HFFc6 (cell line): Measurements from ENCODE around the gene MAFF. TPM values are rescaled to one million over a fixed set of nuclear protein-coding genes. Genes with fewer than 3 reads are reported as not detected.
A peak's percentile ranks its signal among the peaks of the same experiment; 100 is the strongest.

Source experiments
- DNase-seq: peaks from one replicate; pipeline ENCODE4 v3.0.0-alpha.2; 2018
- H3K27ac Mint-ChIP-seq: 2 replicates; pipeline ENCODE4 v1.8.0; 2020; ENCODE audit warnings: mild to moderate bottlenecking, mixed read lengths
- H3K27me3 Mint-ChIP-seq: 2 replicates; pipeline ENCODE4 v1.8.0; 2021; ENCODE audit warnings: mild to moderate bottlenecking, moderate library complexity, mixed read lengths; ENCODE audit not compliant: insufficient read depth
- H3K36me3 Mint-ChIP-seq: 2 replicates; pipeline ENCODE4 v1.8.0; 2021; ENCODE audit warnings: low read depth, mixed read lengths
- H3K4me1 Mint-ChIP-seq: 2 replicates; pipeline ENCODE4 v1.8.0; 2020; ENCODE audit warnings: low read depth, mixed read lengths
- H3K4me3 Mint-ChIP-seq: 2 replicates; pipeline ENCODE4 v1.8.0; 2020; ENCODE audit warnings: mild to moderate bottlenecking, moderate library complexity, mixed read lengths
- H3K9me3 Mint-ChIP-seq: 2 replicates; pipeline ENCODE4 v1.8.0; 2020; ENCODE audit warnings: mild to moderate bottlenecking, mixed read lengths
- CTCF ChIP-seq: fragments of 200-600 bp; sonication (generic); IDR thresholded peaks from 2 replicates; pipeline ENCODE4 v1.5.0; 2021; ENCODE audit warnings: antibody characterized with exemption, mild to moderate bottlenecking
- total RNA-seq, 6 experiments: library from RNA; stranded (reverse); fragmentation: NEBNext Ultra II Directional; extraction: Animal tissue kit (Norgen Biotek cat#: 25700); gene quantifications; 2 replicates in 1 of 6; 3 replicates in 5 of 6; pipeline ENCODE4 v1.2.3, GENCODE V29; 2021

Gene MAFF
- total RNA-seq, 6 experiments from 2014 or later: 17.2 to 24.1 (median 22.8) TPM

GRCh38 chr22:38220653-38221386 is 19.0 kb downstream of the MAFF start:
- no peak for DNase-seq
- H3K9me3 Mint-ChIP-seq: no peaks in the 10 kb centered on the region
- peaks cover 21% of the 10 kb centered on the region for H3K36me3 Mint-ChIP-seq
- no peak overlapping the region for H3K4me3 Mint-ChIP-seq
- H3K27ac Mint-ChIP-seq: peak overlapping the region; percentile 95
- H3K27me3 Mint-ChIP-seq: peaks cover 20% of the 10 kb centered on the region
- no peak for TF ChIP-seq CTCF
- H3K4me1 Mint-ChIP-seq: peaks cover 43% of the 10 kb centered on the region

DNA sequence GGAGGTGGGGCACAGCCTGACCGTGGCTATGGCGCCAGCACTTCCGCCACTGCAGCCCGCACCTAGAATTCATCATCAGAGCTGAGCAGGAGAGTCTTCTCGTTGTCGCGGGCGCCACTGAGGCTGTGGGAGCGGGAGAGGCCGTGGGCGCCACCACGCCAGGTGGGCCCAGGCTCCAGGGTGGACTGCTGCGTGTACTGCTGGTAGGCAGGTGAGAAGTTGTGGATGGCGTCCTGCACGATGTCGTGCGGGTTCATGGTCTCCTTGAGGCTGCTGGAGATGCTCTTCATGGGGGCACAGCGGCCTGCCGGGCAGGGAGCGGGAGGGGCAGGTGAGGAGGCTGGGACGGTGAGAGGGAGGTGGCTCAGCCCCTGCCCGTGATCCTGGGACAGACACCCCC is 19.6 kb downstream of the MAFF start:
- Mint-ChIP-seq H3K9me3 (no peaks in the 10 kb centered on the region), H3K4me3 (no peak overlapping the region), H3K27me3 (peaks cover 20% of the 10 kb centered on the region), H3K36me3 (peaks cover 18% of the 10 kb centered on the region), H3K4me1 (peaks cover 43% of the 10 kb centered on the region), H3K27ac (no peak overlapping the region)
- no peak for TF ChIP-seq CTCF
- DNase-seq: no peak

DNA sequence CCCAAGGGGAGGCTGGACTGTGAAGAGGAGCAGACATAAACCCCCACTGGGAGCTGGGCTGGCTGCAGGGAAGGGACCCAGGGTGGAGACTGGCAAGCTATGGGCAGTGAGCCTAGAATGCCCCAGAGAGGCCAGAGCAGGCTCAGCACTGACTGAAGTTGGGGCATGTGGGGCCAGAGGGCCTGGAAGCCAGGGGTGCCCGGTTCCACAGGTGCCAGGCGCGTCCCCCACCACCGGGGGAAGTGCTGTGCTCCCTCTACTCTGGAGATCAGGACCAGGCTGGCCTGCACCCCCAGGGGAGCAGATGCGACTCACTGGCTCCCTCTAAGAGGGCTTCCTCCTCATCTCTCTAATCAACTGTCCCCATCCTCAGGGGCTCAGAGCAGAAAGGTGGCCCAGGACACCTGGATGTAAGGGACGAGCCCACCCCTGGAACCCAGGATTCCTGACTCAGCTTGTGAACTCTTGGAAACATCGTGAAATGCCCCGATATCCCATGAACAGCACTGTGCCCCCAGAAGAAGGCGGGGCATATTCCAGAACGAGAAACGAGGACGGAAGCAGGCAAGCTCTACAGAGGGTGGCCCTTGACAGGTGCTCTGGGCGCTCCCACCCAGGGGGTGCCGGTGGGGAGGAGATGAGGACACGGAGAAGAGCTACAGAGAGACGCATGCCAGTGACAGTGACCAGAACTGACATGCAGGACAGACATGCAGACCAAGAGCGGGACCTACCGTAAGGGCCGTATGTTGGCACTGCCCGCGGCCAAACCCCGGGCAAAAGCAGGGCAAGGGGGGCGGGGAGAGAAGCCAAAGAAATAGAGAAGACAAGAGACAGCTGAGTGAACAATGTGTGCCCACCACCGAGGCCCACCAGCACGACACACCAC is 20.4 kb downstream of the MAFF start:
- Mint-ChIP-seq H3K36me3 (peaks cover 14% of the 10 kb centered on the region; the same call in 1 of the 2 replicates), H3K27me3 (peaks cover 20% of the 10 kb centered on the region), H3K9me3 (no peaks in the 10 kb centered on the region), H3K4me3 (no peak overlapping the region), H3K27ac (peak overlapping the region; percentile 38; the same call in 1 of the 2 replicates), H3K4me1 (peaks cover 43% of the 10 kb centered on the region)
- no peak for TF ChIP-seq CTCF
- no peak for DNase-seq

- no peak for TF ChIP-seq CTCF
- peaks cover 14% of the 10 kb centered on the region; the same call in 1 of the 2 replicates for H3K36me3 Mint-ChIP-seq
- H3K4me1 Mint-ChIP-seq: peaks cover 41% of the 10 kb centered on the region
- H3K27me3 Mint-ChIP-seq: peaks cover 17% of the 10 kb centered on the region
- no peak for DNase-seq
- H3K4me3 Mint-ChIP-seq: no peak overlapping the region
- no peak overlapping the region for H3K27ac Mint-ChIP-seq
- H3K9me3 Mint-ChIP-seq: no peaks in the 10 kb centered on the region
Observed at GRCh38 chr22:38222797-38223119, 21.0 kb downstream of the MAFF start.

- H3K9me3 Mint-ChIP-seq: no peaks in the 10 kb centered on the region
- H3K27ac Mint-ChIP-seq: no peak overlapping the region
- DNase-seq: no peak
- peak; percentile 41 for TF ChIP-seq CTCF
- peaks cover 14% of the 10 kb centered on the region; the same call in 1 of the 2 replicates for H3K36me3 Mint-ChIP-seq
- H3K4me3 Mint-ChIP-seq: no peak overlapping the region
- peaks cover 38% of the 10 kb centered on the region for H3K4me1 Mint-ChIP-seq
- H3K27me3 Mint-ChIP-seq: peaks cover 13% of the 10 kb centered on the region
Observed at GRCh38 chr22:38223289-38223960, 21.6 kb downstream of the MAFF start.
